Measurements from ENCODE around the gene ITPR1.

- TF ChIP-seq CTCF (IDR thresholded peaks at IDR 0.05; ENCODE audit: low read length) (no peak), EZH2 (IDR thresholded peaks at IDR 0.05; ENCODE audit: borderline replicate concordance, low read length) (no peak)
Measured at GRCh38 chr3:4449043-4449805, 43.9 kb upstream of the ITPR1 start.
